ENCODE results near the gene PJA1.

PJA1 gene

DNA sequence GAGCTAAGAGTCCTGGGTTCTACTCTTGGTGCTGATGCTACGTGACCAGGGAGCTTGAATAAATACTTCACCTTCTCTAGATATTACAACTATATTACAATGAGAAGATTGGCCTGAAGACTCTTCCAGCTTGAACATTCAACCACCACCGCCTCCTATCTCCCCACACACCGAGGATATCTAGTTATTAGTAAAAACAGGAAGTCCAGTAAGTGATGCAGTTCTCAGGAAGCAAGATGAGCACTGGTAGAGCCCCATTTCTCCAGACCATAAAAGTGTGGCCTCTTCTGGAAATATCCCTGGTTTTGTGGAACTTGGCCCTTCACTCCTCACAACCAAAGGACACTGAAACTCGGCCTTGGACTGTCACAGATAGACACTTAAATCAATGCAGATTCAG is 18.5 kb downstream of the PJA1 start:
- H3K4me3 ChIP-seq (ENCODE audit: low read depth, low read length) = no peak overlapping the region
- no peaks in the 10 kb centered on the region for H3K36me3 ChIP-seq
- DNase-seq = no peak
- no peaks in the 10 kb centered on the region for H3K9me3 ChIP-seq (ENCODE audit: severe bottlenecking)
- H3K27me3 ChIP-seq (ENCODE audit: insufficient read depth, low read depth, severe bottlenecking) = peaks cover 3% of the 10 kb centered on the region
- TF ChIP-seq, protein P1, sequence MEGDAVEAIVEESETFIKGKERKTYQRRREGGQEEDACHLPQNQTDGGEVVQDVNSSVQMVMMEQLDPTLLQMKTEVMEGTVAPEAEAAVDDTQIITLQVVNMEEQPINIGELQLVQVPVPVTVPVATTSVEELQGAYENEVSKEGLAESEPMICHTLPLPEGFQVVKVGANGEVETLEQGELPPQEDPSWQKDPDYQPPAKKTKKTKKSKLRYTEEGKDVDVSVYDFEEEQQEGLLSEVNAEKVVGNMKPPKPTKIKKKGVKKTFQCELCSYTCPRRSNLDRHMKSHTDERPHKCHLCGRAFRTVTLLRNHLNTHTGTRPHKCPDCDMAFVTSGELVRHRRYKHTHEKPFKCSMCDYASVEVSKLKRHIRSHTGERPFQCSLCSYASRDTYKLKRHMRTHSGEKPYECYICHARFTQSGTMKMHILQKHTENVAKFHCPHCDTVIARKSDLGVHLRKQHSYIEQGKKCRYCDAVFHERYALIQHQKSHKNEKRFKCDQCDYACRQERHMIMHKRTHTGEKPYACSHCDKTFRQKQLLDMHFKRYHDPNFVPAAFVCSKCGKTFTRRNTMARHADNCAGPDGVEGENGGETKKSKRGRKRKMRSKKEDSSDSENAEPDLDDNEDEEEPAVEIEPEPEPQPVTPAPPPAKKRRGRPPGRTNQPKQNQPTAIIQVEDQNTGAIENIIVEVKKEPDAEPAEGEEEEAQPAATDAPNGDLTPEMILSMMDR (IDR thresholded peaks at IDR 0.05; ENCODE audit: low read depth, low read length) = no peak
- H3K27ac ChIP-seq = no peak overlapping the region

DNA sequence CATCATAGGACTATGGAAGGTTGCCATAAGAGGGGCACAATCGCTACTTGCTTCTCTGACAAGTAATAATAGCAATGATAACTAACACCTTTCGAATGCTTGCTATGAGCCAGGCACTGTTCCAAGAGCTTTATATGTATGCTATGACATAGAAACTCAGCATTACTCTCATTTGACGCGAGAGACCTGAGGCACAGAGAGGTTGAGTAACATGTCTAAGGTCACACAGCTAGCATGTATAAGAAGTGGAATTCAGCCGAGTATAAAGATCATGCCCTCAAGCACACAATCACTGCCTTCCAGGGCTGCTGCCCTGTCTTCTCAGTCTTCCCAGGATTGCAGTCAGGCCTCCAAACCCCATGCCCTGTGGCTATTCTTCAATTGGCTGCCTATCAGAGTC is 19.5 kb downstream of the PJA1 start:
- no peak for DNase-seq
- Histone ChIP-seq H3K27me3 (ENCODE audit: insufficient read depth, low read depth, severe bottlenecking) (peaks cover 3% of the 10 kb centered on the region), H3K36me3 (no peaks in the 10 kb centered on the region), H3K27ac (no peak overlapping the region), H3K9me3 (ENCODE audit: severe bottlenecking) (no peaks in the 10 kb centered on the region), H3K4me3 (ENCODE audit: low read depth, low read length) (no peak overlapping the region)
- TF ChIP-seq, protein P1 (IDR thresholded peaks at IDR 0.05; ENCODE audit: low read depth, low read length) = no peak

DNA sequence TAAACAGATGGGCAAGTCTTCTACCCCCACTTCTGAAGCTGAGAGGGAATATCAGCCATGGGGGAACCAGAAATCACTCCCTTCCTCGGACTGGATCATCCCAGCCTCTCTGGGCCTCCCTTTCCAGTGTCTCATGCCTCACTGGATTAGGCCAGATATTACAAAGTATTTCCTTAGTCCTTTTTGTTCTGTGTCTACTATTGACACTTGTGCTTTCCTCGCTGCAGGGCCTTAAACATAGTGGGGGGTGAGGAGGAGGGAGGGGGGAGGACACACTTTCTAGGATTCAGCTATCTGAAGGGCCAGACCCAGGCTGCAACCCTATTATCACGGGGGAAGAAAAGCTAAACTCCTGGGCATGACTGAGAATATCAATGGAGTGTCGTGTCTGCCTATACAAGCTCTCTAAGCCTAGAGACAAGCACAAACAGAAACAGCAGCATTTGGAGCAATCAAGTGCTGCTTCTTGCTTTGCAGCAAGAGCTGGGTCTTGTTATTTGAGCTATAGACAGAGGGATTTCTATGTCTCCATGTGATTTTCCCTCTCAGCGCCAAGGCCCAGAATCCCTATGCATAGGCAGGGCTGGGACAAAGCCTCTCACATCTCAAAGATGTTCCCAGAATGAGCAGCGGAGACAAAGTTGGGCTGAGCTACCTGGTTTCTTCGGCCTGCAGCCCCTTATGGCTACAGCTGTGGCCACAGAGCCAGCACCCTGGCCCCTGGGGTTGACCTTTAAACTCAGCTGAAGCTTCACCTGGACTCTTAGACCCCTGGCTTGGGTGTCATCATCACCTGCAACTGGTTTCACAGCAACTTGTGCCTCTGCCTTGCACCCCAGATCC is 20.2 kb downstream of the PJA1 start:
- TF ChIP-seq, protein P1 (IDR thresholded peaks at IDR 0.05; ENCODE audit: low read depth, low read length) = no peak
- no peak for DNase-seq
- H3K27me3 ChIP-seq (ENCODE audit: insufficient read depth, low read depth, severe bottlenecking) = peaks cover 3% of the 10 kb centered on the region
- no peak overlapping the region for H3K4me3 ChIP-seq (ENCODE audit: low read depth, low read length)
- H3K9me3 ChIP-seq (ENCODE audit: severe bottlenecking) = no peaks in the 10 kb centered on the region
- no peak overlapping the region for H3K27ac ChIP-seq
- no peaks in the 10 kb centered on the region for H3K36me3 ChIP-seq

DNA sequence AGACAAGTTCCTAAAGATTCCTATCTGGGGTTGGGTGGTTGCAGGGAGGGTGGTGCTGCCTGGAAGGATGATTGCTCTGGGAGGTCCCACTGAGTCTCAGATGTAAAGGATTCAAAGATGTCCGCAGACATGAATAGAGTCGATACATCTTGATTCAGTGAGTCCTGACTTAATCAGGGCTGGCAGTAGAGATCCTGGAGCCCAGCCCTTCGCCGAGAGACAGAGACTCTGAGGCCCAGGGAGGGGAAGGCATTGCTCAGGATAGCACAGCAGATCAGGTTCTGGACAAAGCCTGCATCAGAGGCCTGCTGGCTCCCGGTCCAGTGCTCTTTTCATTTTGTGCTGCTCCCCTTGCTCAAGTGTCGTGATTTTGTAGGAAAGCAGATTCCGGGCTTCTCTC is 21.7 kb downstream of the PJA1 start:
- Histone ChIP-seq H3K4me3 (ENCODE audit: low read depth, low read length) (no peak overlapping the region), H3K36me3 (no peaks in the 10 kb centered on the region), H3K27me3 (ENCODE audit: insufficient read depth, low read depth, severe bottlenecking) (peaks cover 3% of the 10 kb centered on the region), H3K9me3 (ENCODE audit: severe bottlenecking) (no peaks in the 10 kb centered on the region), H3K27ac (no peak overlapping the region)
- TF ChIP-seq, protein P1 (IDR thresholded peaks at IDR 0.05; ENCODE audit: low read depth, low read length) = no peak
- DNase-seq = no peak

DNA sequence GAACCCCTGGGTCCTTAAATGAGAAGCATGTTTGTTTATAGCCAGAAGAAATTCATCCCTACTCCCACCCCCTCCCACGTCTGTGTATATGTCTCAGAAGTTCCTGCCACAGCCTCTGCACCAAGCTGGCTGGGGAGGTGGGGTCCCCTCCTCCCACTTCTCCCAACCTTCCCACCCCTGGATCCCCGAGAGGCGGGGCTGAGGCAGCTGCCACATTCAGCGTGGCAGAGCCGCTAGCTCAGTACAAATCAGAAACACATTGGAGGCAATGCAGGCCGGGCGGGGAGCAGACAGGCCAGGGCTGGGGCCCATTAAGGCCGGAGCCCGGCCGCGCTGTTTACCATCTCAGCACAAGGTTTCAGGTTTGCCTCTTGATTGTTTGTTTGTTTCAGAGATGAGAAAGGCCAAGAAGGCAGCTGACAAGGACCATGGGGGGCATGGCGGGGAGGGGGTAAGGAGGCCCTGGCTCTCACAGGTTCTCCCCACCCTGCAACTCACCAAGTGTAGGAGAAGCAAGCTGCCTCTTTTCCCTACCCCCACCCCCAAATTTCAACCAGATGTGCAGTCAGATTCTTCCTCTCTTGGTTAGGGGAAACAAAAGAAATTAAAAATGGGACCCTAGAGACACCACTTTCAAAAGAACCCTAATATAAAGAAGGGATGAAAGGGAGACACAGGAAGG is 22.3 kb downstream of the PJA1 start:
- H3K27ac ChIP-seq = no peak overlapping the region
- no peak for DNase-seq
- peaks cover 5% of the 10 kb centered on the region for H3K27me3 ChIP-seq (ENCODE audit: insufficient read depth, low read depth, severe bottlenecking)
- no peak overlapping the region for H3K4me3 ChIP-seq (ENCODE audit: low read depth, low read length)
- H3K36me3 ChIP-seq = no peaks in the 10 kb centered on the region
- H3K9me3 ChIP-seq (ENCODE audit: severe bottlenecking) = no peaks in the 10 kb centered on the region
- TF ChIP-seq, protein P1 (IDR thresholded peaks at IDR 0.05; ENCODE audit: low read depth, low read length) = no peak

Measured in WERI-Rb-1 (cell line).